ENCODE measurements around the gene SPTBN1.

DNA sequence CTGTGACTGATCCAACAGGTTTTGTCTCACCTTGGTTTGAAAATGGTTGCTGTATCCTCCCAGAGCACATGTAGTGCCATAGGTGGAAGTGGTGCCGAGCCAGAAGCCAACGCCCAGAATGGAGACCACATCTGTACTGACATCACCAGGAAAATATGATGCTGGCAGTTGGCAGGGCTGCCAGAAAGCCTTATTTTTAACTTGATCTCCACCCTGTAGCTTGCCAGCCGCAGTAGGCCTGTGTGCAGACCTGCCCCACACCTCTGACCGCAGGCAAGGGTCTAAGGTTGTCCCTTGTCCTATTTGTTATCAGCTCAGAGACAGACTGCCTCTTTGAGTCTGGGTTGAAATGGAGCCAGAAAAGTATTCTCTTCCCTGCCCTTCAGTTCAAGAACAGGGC lies 143.8 kb downstream of the SPTBN1 start:
- TF ChIP-seq, protein P1, sequence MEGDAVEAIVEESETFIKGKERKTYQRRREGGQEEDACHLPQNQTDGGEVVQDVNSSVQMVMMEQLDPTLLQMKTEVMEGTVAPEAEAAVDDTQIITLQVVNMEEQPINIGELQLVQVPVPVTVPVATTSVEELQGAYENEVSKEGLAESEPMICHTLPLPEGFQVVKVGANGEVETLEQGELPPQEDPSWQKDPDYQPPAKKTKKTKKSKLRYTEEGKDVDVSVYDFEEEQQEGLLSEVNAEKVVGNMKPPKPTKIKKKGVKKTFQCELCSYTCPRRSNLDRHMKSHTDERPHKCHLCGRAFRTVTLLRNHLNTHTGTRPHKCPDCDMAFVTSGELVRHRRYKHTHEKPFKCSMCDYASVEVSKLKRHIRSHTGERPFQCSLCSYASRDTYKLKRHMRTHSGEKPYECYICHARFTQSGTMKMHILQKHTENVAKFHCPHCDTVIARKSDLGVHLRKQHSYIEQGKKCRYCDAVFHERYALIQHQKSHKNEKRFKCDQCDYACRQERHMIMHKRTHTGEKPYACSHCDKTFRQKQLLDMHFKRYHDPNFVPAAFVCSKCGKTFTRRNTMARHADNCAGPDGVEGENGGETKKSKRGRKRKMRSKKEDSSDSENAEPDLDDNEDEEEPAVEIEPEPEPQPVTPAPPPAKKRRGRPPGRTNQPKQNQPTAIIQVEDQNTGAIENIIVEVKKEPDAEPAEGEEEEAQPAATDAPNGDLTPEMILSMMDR (conservative IDR thresholded peaks at IDR 0.05; ENCODE audit: low read depth, low read length) = no peak
- TF ChIP-seq EZH2 (IDR thresholded peaks at IDR 0.05; ENCODE audit: borderline replicate concordance, low read depth, low read length, poor library complexity, severe bottlenecking) = no peak

All from A673 (cell line).